HG03025 (cell line): ENCODE results near the gene CEP104.
"Not testable (repeated sequence)": the region's sequence is repeated elsewhere in the genome, so short reads cannot be mapped to it uniquely, and the experiment has no call there.

Source experiments
- ATAC-seq: cut with Tn5 transposase; IDR thresholded peaks from one replicate; pipeline ENCODE4 v1.9.1; 2021; ENCODE audit warnings: mild to moderate bottlenecking, moderate library complexity; ENCODE audit not compliant: unreplicated experiment, low FRiP score

CEP104 gene

GRCh38 chr1:3804627-3804944 lies 52.4 kb downstream of the CEP104 start:
- not testable (repeated sequence) for ATAC-seq

GRCh38 chr1:3803905-3804626 lies 52.9 kb downstream of the CEP104 start:
- no peak for ATAC-seq

DNA sequence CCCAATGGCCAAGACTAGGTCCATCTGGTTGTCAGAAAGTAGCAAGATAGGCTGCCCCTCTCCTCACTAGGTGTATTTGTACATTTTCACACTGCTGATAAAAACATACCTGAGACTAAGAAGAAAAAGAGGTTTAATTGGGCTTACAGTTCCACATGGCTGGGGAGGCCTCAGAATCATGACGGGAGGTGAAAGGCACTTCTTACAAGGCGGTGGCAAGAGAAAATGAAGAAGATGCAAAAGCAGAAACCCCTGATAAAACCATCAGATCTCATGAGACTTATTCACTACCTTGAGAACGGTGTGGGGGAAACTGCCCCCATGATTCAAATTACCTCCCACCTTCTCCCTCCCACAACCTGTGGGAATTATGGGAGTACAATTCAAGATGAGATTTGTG lies 56.2 kb downstream of the CEP104 start:
- not testable (repeated sequence) for ATAC-seq

- ATAC-seq = no peak
Measured at GRCh38 chr1:3799976-3800685, 56.9 kb downstream of the CEP104 start.

DNA sequence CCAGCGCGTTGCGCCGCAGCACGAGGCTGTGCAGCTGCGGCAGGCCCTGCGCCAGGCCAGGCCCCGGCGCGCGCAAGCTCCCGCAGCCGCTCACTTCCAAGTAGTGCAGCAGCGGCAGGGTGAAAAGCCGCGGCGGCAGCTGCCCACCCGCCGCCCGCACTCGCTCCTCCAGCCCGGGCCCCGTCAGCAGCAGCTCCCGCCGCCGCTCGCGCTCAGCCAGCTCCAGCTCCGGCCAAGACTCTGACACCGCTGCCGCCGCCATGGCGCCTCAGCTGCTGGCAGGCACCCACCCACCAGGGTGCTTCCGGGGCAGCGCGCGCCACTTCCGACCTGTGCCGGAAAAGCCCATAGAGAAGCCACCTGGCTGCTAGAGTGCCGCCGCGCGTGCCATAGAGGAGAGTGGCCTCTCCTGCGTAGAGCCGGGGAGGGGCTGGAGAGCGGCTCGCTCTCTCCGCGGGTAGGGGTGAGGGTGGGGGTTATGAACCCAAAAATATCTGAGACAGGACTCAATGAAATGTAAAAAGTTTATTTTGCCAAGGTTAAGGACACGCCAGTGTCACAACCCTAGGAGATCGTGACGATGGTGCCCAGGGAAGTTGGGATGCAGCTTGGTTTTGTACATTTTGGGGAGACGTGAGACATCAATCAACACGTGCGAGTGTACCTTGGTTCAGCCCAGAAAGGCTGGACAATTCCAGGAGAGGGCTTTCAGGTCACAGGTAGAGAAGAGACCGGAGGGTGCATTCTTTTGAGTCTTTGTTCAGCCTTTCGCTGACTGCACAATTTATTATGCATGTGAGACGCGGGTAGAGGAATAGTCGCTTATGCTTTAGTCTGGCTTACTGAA lies 60.6 kb downstream of the CEP104 start, which contains the start of gene LRRC47:
Gene LRRC47 (minus strand): TSS at position 284 of the 847 bp plus-strand sequence. CDS start 22 bp downstream, at position 262.
- peak; percentile 84 for ATAC-seq

- no peak for ATAC-seq
Measured at GRCh38 chr1:3795453-3796214, 61.4 kb downstream of the CEP104 start.

- no peak for ATAC-seq
Measured at GRCh38 chr1:3790952-3791351, 66.1 kb downstream of the CEP104 start.

DNA sequence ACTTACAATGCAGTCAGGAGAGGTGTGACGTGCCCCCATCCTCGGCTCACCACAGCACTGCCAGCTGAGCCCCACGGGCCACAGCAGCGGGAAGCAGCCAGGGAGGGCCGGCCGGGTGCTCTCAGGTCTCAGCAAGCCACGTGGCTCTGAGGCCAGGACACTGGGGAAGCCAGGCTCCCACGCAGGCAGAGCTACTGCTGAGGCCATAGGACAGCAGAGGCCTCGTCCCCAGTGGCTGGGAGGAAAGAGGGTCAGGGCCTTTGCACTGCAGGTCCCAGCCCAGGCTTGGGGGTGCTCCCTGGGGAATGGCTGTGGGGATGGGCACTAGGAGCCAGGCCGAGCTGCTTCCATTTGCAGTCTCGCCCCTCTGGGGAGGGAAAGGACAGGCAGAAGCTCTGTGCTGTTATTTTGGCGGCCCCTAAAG lies 66.5 kb downstream of the CEP104 start:
- no peak for ATAC-seq

GRCh38 chr1:3789421-3790300 lies 67.3 kb downstream of the CEP104 start:
- ATAC-seq = no peak

- ATAC-seq = no peak
Measured at GRCh38 chr1:3788756-3789420, 68.1 kb downstream of the CEP104 start.

DNA sequence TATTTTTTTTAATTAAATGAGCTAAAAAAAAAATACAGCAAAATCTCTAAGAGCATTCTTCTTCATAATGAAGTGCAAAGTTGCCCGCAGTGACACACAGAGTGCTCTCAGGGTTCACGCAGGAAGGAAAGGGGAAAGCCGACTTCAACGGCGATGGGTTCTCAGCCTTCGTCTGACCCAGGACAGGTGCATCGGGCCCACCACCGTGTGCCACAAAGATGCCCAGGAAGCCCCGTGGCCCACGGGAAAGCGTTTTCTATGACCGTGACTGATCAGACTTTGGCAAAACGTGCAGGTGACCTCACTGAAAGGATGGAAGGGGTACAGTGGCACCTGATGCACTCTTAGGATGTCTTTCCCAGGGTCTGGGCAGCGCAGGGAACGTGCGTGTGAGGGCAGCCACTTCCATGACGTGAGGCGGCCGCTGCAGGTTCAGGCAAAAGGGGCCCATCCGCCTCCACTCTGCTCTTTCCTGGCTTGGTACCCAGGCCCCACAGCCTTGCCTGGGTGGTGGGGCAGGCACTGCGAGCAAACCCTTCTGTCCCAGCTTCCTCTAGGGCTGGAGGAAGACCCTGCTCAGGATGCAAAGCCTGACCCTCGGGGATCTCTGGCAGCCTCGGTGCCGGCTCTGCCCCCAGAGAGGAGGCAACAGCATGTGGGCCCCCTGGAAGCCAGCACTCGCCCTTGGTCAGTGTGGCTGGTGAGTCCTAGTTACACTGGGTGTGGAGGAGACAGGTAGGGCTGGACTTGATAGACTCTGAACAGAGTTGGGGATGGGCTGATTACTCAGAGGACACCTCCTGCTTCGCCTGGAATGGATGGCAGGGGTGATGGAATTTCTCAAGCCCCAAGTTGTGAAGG lies 69.0 kb downstream of the CEP104 start:
- ATAC-seq = no peak

DNA sequence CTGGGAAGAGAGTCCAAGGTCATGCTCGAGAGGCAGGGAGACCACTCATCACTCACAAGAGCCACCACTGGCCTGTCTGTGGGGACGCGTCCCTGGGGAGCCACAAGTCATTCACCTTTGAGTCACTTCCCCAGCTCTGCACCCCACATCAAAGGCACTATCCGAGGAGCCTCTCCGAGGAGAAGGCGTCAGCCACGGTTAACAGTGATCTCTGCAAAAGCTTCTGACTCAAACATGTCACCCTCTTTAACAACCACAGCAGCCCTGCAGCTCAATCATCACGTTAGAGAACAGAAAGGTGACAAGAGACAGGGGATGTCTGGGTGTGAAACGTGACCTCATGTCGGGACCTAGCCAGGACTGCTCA lies 69.7 kb downstream of the CEP104 start:
- ATAC-seq = no peak

DNA sequence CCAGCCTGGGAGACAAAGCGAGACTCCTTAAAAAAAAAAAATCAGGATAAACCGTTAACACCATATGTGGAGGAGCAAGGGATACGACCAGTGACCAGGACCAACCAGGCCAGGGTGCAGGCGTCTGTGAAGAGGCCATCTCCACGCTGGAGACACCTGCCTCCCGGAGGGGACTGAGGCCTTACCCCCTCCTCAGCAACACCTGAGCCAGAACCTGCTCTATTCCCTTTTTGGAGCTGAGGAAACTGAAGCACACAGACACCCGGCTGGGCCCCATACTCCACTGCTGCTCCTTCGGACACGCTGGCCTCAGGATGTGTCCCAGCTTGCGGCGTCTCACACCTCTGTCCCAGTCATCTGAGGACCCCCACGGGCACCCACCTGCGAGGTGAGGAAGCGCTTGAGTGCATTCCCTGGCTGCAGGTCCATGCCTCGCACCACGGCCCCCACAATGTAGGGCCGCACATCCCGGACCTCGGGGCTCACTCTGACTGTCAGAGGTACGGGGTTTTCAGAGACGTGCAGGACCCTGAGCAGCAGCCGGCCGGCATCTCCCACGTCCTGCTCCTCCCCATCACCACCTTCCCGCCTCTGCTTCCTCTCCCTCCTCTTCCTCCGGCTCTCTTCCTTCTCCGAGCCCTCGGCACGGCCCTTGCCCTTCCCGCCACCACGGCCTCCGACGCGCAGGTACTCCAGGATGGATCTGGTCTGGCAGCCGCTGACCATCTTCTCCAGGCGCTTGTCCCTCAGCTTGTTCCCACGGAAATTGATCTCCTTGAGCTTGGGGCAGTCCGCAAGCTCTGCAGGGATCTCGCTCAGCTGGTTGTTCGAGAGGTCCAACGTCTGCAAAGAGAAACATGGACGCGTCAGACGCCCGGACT lies 70.3 kb downstream of the CEP104 start:
- no peak for ATAC-seq

DNA sequence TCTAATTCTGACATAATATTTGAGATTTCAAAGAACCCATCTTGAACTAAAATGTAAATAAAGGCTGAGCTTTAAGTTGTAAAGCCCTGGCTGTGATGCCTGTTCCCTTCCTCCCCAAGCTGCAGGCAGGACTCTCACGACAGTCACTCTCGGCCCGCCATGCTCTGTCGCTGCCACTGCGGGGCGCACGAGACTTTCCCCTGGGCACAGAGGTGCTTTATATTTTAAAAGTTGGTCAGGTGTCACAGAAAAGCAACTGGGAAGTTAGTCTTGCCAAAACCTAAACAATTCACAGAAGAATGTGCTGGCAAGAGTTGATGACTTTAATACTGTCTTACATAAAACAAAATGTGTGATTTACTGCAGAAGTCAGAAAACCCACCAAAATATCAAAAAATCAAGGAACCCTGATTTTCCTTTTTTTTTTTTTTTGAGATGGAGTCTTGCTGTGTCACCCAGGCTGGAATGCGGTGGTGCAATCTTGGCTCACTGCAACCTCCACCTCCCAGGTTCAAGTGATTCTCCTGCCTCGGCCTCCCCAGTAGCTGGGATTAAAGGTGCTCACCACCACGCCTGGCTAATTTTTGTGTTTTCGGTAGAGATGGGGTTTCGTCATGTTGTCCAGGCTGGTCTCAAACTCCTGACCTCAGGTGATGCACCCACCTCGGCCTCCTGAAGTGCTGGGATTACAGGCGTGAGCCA lies 71.4 kb downstream of the CEP104 start:
- ATAC-seq = no peak

- no peak for ATAC-seq
Measured at GRCh38 chr1:3785045-3785444, 72.0 kb downstream of the CEP104 start.

GRCh38 chr1:3783651-3784474 lies 73.1 kb downstream of the CEP104 start:
- no peak for ATAC-seq
